HG03045 (cell line): ENCODE data around the gene ANGPTL8.

ENCODE experiments used
- ATAC-seq: cut with Tn5 transposase; IDR thresholded peaks from one replicate; pipeline ENCODE4 v1.9.1; 2021; ENCODE audit warnings: mild to moderate bottlenecking, moderate library complexity; ENCODE audit not compliant: unreplicated experiment

ANGPTL8 gene

DNA sequence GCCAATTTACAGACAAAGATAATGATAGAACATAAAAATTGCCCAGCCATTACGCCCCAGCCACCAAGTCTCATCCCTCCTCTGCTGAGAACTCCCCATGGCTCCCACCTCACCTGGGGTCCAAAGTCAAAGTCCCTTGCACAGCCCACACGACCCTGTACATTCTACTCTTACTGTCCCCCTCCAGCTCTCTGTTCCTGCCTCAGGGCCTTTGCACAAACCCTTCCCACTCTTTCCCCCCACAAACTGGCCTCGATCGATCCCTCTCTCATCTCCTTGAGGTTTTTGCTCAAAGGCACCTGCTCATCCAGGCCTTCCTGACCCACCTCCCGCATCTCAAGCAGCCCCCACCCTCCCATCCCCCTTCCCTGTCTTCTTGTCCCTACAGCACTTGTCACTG, 21.6 kb downstream of the ANGPTL8 start:
- ATAC-seq: no peak

DNA sequence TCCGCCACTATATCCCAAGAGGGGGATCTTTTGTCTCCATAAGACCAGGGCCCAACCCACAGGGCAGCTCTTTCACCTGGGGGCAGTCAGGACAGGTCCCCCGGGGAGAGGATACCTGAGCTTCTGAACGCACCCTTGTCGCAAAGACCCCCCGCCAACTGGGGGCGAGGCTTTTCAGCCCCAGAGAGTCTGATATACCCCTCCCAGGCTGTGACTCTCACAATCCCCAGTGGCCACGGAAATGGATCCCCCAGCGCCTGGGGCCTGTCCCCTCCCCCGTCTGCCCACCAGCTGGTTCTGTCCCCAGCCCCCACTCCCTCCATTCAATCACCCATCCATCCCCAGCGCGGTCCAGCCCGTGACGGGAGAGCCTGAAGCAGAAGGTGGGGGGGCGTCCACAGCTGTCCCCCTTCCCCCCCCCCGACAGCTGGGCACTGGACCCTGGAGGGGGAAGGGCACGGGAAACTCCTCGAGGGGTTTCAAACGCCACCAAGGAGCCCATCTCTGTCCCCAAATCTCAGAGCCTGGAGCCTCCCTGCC, 22.1 kb downstream of the ANGPTL8 start:
- ATAC-seq: no peak

DNA sequence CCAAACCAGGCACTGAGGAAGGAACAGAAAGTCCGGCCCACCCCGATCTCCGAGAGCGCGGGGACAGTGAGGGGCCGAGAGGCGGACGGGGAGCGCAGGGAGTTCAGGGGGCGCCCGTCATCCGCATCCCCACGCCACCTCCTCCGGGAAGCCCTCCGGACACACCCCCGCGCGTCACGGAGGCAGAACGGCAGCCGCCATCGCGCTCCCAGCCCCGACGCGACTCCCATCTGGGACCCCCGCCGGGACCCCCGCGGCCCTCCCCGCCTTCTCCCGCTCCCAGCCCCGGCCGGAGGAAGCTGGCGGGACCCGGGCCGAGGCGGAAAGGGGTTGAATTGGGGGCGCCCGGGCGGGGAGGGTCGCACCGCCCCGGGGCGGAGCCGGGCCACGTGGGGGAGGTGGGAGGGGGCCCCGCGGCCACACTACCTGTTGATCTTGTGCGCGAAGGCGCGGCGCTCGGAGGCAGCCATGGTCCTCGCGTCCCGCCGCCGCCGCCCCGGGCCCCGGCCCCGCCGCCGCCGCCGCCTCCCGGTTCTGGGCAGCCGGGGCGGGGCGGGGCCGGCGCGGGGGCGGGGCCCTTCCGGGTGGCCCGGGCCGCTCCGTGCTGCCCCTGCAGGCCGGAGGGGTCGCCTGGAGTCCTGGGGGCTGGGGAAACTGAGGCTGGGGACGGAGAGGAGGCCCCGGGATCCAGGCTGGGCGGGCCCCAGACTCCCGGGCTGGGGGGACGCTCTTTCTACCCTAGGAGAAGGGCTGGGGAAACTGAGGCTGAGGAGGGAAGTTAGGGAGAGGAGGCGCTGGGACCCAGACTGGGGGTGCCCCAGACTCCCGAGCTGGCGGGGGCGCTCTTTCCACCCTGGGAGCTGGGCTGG, 22.8 kb downstream of the ANGPTL8 start, which contains the start of gene DOCK6:
Gene DOCK6 (minus strand): TSS at position 554 of the 869 bp plus-strand sequence. CDS start 84 bp downstream, at position 470.
- no peak for ATAC-seq

DNA sequence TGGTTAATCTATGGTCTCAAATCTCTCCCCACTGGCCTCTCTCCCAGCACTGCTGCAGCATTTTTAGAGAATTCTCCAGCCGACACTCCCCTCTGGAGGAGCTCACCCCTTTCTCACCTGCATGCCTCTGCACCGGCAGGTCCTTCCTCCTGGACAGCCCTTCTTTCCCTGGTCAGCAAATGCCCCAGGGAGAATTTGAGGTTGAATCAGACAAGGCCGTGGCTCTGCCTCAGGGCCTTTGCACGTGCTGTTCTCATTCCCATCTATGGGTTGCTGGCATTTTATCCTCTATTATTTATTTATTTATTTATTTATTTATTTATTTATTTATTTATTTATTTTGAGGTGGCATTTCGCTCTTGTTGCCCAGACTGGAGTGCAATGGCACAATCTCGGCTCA, 24.3 kb downstream of the ANGPTL8 start:
- ATAC-seq: no peak

DNA sequence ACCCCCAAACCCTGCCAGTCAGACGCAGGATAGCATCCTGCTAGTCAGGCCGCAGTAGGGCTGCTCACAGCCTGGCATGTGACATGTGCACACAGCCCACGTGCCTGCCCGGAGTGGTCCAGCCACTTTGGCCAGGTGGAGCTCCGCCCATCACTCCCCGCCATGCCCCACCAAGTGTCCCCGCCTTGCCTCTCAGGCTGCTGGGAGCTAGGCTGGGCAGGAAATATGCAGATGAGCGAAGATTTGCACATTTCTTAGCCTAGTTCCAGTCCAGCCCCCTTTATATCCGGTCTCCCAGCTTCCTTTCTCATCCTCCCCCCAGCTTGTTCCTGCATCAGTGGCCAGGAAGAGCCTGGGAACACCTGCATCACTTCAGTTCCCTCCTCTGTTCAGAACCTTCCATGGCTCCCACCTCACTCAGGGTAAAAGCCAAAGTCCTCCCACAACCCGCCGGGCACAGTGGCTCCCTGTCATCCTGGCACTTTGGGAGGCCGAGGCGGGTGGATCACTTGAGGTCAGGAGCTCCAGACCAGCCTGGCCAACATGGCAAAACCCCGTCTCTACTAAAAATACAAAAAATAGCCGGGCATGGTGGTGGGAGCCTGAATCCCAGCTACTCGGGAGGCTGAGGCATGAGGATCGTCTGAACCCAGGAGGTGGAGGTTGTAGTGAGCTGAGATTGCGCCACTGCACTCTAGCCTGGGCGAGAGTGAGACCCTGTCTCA, 25.2 kb downstream of the ANGPTL8 start:
- ATAC-seq: no peak

DNA sequence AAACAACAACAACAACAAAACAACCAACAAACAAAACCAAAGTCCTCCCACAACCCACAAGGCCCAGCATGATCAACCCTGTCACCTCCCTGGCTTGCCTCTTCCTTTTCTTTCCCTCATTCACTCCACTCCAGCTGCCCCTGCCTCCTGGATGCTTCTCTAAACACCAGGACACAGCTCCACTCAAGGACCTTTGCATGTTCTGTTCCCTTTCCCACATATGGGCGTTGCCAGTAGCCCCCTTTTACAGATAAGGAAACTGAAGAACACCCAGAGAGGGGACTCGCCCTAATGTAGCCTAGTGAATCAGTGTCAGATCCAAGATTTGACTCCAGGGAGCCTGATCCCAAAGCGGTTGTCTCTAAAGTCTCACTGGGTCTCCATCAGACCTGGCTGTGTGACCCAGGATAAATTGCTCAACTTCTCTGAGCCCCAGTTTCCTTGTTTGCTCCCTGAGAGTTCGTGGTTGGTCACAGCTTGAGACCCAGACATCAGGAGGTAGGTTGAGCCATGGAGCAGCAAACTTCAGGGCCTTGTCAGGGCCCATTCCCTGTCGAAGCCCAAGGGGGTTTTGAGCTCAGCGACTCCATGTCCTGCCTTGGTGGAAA, 25.9 kb downstream of the ANGPTL8 start:
- no peak for ATAC-seq

DNA sequence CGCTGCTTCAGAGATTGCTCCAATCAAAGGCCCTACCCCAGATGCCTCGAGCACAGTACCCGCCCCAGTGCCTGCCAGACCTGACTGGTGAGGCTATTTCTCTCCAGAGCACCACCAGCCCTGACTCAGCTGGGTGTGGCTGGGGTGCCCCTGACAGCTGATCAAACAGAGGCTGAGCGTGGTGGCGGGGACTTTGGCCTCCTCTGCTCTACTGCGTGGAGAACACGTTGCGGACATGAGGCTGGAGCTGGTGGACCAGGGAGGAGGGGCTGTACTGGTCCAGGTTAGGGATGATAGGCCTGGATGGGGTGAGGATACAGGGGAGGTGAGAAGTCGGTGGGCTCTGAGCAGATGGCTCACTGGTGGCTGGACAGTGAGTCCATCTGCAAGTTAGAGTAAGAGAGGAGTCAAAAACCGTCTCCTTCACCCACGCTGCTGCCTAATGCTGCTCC, 26.4 kb downstream of the ANGPTL8 start:
- no peak for ATAC-seq

DNA sequence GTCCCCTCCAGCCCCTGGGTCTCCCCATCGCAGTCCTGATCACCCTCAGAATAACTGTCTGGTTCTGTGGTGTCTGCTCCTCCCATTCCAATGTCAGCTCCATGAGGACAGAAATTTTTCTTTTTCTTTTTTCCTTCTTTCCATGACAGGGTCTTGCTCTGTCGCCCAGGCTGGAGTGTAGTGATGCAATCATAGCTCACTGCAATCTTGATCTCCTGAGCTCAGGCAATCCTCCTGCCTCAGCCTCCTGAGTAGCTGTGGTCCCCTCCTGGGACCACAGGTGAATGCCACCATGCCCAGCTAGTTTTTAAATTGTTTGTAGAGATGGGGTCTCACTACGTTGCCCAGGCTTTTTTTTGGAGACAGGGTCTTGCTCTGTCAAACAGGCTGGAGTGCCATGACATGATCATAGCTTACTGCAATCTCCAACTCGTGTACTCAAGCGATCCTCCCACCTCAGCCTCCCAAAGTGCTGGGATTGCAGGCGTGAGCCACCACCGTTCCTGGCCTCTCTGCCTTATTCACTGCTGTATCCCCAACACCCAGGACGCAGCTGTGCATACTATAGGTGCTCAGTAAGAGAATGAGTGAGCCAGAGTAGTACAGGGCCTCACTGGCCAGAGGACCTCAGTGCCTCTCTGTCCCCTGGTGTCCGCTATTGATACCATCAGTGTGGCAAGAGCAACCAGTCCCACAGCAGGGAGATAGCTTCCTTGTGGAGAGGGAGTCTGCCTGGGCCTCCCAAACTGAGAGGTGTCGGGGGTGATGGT, 28.1 kb downstream of the ANGPTL8 start:
- no peak for ATAC-seq

DNA sequence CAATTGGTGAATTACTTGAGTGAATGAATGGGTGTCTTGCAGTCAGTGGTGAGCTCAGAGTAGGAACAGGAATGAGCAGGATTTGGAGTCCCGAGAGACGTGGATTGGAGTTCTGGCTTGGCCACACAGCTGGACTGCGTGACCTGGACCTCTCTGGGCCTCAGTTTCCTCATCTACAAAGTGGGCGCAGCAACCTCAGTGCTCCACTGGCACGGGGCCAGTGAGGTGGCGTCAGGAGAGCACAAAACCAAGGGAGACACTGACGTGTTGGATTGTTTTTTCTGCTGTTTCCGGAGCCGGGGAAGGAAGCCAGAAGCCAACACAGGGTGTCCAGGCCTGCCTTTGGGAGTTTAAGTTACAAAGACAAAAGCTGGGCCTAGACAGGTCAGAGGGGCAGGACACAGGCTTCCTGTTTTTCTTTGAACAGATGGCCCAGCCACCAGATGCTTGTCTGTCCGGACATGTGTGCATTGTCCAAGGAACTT, 29.4 kb downstream of the ANGPTL8 start:
- ATAC-seq: no peak

DNA sequence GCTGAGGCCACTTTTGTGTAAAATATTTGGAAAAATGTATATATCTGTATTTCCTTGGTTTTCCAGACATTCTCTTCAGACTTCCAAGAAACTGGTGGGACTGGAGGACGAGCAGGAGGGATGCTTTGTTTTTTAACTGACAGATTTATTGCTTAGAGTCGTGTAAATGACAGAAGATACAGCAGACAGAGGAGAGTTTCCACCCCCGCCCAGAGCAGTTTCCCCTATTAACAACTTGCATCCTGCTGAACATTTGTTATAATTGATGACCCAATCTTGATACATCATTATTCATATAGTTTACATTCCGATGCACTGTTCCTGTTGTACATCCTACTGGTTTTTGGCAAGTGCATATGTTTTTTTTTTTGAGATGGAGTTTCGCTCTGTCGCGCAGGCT, 30.0 kb downstream of the ANGPTL8 start:
- ATAC-seq: no peak

DNA sequence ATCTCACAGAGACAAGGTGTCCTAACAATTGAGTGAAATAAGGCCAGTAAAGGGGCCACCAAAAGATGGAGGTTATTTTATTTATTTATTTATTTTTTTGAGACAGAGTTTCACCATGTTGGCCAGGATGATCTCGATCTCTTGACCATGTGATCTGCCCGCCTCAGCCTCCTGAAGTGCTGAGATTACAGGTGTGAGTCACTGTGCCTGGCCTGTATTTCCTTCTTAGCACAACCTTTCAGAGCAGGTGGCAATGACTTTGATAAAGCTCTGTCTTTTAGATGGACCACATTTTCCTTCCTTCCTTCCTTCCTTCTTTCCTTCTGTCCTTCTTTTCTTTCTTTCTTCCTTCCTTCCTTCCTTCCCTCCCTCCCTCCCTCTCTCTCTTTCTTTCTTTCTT, 33.9 kb downstream of the ANGPTL8 start:
- ATAC-seq: no peak

DNA sequence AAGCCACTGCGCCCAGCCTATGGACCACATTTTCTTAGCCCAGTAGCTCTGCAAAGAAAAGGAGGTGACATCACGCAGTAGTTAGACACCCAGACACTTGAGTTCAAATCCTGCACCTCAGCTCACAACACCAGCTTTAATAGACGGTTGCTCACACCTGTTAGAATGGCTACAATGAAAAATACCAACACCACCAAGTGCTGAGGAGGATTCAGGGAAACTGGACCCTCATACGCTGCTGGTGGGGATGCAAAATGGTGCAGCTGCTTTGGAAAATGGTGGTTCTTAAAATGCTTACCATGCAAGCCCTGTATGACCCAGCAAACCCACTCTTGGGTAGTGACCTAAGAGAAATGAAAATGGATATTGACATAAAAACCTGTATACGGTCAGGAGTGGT, 34.6 kb downstream of the ANGPTL8 start:
- no peak for ATAC-seq

DNA sequence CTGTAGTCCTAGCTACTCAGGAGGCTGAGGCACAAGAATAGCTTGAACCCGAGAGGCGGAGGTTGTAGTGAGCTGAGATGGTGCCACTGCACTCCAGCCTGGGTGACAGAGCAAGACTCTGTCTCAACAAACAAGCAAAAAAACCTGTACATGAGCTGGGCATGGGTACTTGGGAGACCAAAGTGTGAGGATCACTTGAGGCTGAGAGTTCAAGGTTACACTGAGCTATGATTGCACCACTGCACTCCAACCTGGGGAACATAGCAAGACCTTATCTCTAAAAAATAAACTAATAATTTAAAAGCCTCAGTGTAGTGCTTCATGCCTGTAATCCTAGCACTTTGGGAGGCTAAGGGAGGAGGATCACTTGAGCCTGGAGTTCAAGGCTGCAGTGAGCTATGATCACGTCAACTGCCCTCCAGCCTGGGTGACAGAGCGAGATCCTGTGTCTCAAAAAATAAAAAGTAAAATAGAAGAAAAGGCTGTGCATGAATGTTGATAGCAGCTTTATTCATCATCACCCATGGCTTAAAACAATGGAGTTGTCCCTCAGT, 35.2 kb downstream of the ANGPTL8 start:
- ATAC-seq: no peak

DNA sequence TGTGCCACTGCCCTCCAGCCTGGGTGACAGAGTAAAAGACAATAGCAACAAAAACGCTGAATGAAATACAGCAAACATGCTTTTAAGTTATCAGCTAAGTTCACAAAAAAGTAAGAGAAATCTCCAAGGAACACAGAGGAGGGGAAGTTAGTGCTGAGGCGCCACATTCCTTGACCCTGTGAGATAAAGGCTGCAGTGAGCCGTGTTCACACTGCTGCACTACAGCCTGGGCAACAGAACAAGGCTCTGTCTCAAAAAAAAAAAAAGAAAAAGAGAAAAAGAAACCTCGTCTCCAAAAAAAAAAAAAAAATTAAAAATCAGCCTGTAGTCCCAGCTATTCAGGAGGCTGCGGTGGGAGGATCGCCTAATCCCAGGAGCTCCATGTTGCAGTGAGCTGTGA, 39.3 kb downstream of the ANGPTL8 start:
- no peak for ATAC-seq

DNA sequence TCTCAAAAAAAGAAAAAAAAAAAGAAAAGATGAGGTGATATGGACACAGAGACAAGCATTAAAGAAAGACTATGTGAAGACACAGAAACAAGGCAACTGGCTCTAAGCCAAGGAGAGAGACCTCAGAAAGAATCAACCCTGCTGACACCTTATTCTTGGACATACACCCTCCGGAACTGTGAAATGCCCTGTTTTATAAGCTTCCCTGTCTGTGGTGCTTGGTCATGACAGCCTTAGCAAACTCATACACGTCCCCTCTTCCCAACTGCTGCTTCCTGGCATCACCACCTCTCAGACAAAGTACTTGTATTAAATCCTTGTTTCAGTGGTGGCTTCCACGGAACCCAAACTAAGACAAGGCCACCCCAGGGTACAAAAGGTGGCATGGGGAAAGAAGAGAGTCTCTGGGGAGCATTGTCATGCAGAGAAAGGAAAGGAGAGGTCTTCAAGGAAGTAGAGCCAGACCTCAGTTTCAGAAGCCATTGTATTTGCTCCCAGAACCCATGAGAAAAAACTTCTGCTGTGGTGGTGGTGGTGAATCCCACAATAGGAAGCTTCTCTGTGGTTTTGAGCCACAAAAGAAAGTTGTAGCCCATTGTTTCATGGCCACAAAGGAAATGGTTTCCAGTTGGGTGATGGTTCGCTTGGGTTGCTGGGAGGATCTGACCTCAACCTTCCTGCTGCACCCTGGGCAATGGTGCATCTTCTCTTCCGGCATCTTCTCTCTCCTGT, 40.3 kb downstream of the ANGPTL8 start:
- ATAC-seq: no peak

DNA sequence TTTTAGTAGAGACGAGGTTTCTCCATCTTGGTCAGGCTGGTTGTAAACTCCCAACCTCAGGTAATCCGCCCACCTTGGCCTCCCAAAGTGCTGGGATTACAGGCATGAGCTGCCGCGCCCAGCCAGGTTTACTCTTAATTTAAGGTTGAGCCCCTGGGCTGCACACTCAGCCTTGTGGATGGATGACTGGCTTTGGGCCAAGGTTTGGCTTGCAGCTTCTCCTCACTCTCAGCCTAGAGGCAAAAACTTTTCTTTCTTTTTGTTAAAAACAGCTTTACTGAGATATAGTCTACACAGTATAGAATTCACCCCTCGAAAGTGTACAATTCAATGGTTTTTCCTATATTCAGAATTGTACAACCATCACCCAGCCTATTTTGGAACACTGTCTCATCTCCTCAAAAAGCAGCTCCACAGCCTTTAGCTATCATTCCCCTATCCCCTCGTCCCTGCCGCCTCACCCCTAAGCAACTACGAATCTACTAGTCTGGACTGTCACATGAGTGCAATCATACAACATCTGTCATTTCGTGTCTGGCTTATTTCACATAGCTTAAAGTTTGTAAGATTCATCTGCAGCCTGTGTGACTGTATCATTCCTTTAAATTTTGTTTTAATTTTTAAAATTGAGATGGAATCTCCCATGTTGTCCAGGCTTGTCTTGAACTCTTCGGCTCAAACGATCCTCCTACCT, 42.1 kb downstream of the ANGPTL8 start:
- no peak for ATAC-seq

DNA sequence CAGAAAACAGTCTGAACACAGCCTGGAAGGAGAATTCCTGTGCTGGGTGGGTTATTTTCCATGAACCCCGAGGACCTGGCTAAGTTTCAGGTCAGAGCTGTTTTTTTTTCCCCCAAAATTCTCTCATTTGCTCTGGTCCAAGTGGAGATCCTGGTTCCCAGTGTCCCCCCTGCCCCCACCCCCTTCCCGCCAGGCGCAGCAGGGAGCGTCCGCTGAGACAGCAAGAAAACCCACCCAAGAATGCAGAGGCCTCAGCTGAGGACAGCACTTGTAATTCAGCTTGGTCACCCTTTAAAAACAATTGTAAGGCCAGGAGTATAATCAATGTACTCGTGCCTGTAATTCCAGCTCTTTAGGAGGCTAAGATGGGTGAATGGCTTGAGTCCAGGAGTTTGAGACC, 45.1 kb downstream of the ANGPTL8 start:
- ATAC-seq: no peak

DNA sequence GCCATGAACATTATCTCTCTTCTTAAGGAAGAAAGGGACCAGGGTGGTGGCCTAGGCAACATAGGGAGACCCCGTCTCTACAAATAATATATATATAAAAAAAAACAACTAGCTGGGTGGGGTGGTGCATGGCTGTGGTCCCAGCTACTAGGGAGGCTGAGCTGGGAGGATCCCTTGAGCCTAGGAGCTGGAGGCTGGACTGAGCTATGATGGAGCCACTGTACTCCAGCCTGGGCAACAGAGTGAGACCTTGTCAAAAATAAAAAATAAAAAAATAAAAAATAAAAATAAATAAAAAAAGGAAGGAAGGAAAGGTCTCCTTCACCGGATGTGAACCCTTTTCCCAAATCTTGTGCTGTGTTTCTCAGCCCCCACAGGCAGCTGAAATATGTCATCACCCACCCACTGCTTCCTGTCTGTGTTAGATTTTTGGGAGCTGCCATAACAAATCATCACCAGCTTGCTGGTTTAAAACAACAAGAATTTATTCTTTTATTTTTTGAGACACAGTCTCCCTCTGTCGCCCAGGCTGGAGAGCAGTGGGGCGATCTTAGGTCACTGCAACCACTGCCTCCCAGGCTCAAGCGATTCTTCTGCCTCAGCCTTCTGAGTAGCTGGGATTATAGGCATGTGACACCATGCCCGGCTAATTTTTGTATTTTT, 47.0 kb downstream of the ANGPTL8 start:
- no peak for ATAC-seq
